Measurements from ENCODE around the gene FA2H. TPM values are rescaled to one million over a fixed set of nuclear protein-coding genes. Genes with fewer than 3 reads are reported as not detected.

The FA2H gene
- total RNA-seq, 1 donor from 2014 or later = not detected

- Histone ChIP-seq H3K36me3 (no peaks in the 10 kb centered on the region), H3K4me1 (peaks cover 7% of the 10 kb centered on the region), H2AFZ (replicated peaks) (no peak overlapping the region), H3F3A (ENCODE audit: low read depth) (peaks cover 19% of the 10 kb centered on the region), H3K4me2 (no peak overlapping the region), H3K27me3 (peaks cover 41% of the 10 kb centered on the region), H3K9me3 (ENCODE audit: low read depth) (no peaks in the 10 kb centered on the region), H3K9ac (no peak overlapping the region), H3K4me3 (no peak overlapping the region), H3K27ac (no peak overlapping the region), H3K79me2 (ENCODE audit: low read depth) (no peaks in the 10 kb centered on the region), H4K20me1 (ENCODE audit: low read depth) (peaks cover 4% of the 10 kb centered on the region)
- Mint-ChIP-seq H3K27ac (no peak overlapping the region), H3K27me3 (ENCODE audit: insufficient read depth, low read depth) (peaks cover 37% of the 10 kb centered on the region), H3K4me3 (no peak overlapping the region), H3K9me3 (no peaks in the 10 kb centered on the region), H3K4me1 (peaks cover 11% of the 10 kb centered on the region), H3K36me3 (no peaks in the 10 kb centered on the region)
- TF ChIP-seq EZH2 (IDR thresholded peaks at IDR 0.05) (no peak), EZH2phosphoT487 (IDR thresholded peaks at IDR 0.05) (no peak)
- TF ChIP-seq, protein P1, sequence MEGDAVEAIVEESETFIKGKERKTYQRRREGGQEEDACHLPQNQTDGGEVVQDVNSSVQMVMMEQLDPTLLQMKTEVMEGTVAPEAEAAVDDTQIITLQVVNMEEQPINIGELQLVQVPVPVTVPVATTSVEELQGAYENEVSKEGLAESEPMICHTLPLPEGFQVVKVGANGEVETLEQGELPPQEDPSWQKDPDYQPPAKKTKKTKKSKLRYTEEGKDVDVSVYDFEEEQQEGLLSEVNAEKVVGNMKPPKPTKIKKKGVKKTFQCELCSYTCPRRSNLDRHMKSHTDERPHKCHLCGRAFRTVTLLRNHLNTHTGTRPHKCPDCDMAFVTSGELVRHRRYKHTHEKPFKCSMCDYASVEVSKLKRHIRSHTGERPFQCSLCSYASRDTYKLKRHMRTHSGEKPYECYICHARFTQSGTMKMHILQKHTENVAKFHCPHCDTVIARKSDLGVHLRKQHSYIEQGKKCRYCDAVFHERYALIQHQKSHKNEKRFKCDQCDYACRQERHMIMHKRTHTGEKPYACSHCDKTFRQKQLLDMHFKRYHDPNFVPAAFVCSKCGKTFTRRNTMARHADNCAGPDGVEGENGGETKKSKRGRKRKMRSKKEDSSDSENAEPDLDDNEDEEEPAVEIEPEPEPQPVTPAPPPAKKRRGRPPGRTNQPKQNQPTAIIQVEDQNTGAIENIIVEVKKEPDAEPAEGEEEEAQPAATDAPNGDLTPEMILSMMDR (IDR thresholded peaks at IDR 0.05) = no peak
- no peak for DNase-seq (ENCODE audit: low spot score)
These were observed 3.6 kb downstream of the FA2H start for GRCh38 chr16:74770831-74771526.

DNA sequence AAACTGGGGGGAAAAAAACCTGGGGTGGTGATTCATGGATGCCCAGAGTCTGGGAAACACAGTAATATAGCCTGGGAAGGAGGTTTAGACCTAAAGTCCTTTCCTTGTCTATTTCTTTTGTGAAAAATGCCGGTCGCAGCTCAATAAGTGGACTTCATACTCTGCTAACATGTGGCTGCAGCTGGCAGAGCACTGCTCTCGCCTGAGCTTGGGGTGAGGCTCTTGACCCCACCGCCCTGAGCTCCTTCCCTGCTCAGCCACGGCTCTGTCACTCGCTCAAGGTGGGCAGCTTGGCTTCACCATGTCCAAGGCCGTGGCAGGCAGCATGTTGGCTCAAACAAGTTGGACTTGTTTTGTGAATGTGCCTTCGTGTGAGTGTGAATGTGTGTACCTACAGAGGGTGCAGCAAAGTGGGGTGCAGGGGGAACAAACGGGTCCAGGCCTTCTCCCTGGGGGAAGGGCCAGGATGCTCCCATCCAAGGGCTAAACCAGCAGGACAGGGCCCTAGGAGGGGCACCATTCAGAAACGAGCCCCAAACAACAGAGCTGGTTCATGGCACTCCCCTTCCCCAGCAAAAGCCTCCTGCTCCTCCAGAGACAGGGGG, 4.9 kb downstream of the FA2H start:
- Mint-ChIP-seq H3K27ac (no peak overlapping the region), H3K4me3 (no peak overlapping the region), H3K9me3 (no peaks in the 10 kb centered on the region), H3K4me1 (peaks cover 6% of the 10 kb centered on the region), H3K36me3 (no peaks in the 10 kb centered on the region), H3K27me3 (ENCODE audit: insufficient read depth, low read depth) (peaks cover 31% of the 10 kb centered on the region)
- DNase-seq (ENCODE audit: low spot score) = no peak
- TF ChIP-seq, protein P1 (IDR thresholded peaks at IDR 0.05) = no peak
- TF ChIP-seq EZH2 (IDR thresholded peaks at IDR 0.05) (no peak), EZH2phosphoT487 (IDR thresholded peaks at IDR 0.05) (no peak)
- Histone ChIP-seq H3F3A (ENCODE audit: low read depth) (peaks cover 12% of the 10 kb centered on the region), H3K79me2 (ENCODE audit: low read depth) (no peaks in the 10 kb centered on the region), H4K20me1 (ENCODE audit: low read depth) (no peaks in the 10 kb centered on the region), H3K27ac (no peak overlapping the region), H3K36me3 (no peaks in the 10 kb centered on the region), H3K9ac (no peak overlapping the region), H3K27me3 (peaks cover 28% of the 10 kb centered on the region), H3K4me3 (no peak overlapping the region), H3K9me3 (ENCODE audit: low read depth) (no peaks in the 10 kb centered on the region), H3K4me1 (peaks cover 3% of the 10 kb centered on the region), H2AFZ (replicated peaks) (no peak overlapping the region), H3K4me2 (no peak overlapping the region)

GRCh38 chr16:74768239-74768638, 6.4 kb downstream of the FA2H start:
- Histone ChIP-seq H3K4me1 (no peaks in the 10 kb centered on the region), H3K27ac (no peak overlapping the region), H3K27me3 (peaks cover 15% of the 10 kb centered on the region), H3K9me3 (ENCODE audit: low read depth) (no peaks in the 10 kb centered on the region), H3K4me3 (no peak overlapping the region), H3K36me3 (no peaks in the 10 kb centered on the region), H3K4me2 (no peak overlapping the region), H4K20me1 (ENCODE audit: low read depth) (no peaks in the 10 kb centered on the region), H3K79me2 (ENCODE audit: low read depth) (no peaks in the 10 kb centered on the region), H2AFZ (replicated peaks) (no peak overlapping the region), H3K9ac (no peak overlapping the region), H3F3A (ENCODE audit: low read depth) (no peaks in the 10 kb centered on the region)
- DNase-seq (ENCODE audit: low spot score) = no peak
- no peak overlapping the region for H3K4me3 Mint-ChIP-seq
- no peaks in the 10 kb centered on the region for H3K9me3 Mint-ChIP-seq
- no peak overlapping the region for H3K27ac Mint-ChIP-seq
- H3K27me3 Mint-ChIP-seq (ENCODE audit: insufficient read depth, low read depth) = peaks cover 23% of the 10 kb centered on the region
- TF ChIP-seq, protein P1 (IDR thresholded peaks at IDR 0.05) = no peak
- no peak for TF ChIP-seq EZH2phosphoT487 (IDR thresholded peaks at IDR 0.05)
- no peak for TF ChIP-seq EZH2 (IDR thresholded peaks at IDR 0.05)
- H3K36me3 Mint-ChIP-seq = no peaks in the 10 kb centered on the region
- no peaks in the 10 kb centered on the region for H3K4me1 Mint-ChIP-seq
